ENCODE measurements around the gene ERF.

ERF gene

DNA sequence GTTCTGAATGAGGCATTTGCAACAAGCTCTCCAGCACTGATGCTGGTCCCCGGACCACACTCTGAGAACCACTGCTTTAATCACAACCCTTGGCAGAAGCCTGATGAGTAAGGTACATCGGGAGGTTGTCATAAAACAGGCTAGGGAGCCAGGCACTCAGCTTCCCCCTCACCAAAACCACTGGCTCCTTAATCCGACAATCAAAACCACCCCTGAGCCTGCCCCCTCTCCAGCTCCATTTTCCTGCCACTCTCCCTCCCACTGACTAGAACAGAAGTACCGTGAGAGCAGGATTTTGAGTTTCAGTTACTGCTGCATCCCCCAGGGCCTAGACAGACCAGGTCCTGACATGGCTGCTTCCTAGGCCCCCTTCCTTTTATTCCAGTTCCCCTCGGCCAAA lies 19.7 kb downstream of the ERF start:
- DNase-seq (ENCODE audit: extremely low read depth, low read depth), result no peak
- H3K4me3 ChIP-seq (replicated peaks; ENCODE audit: low read depth, low read length), result no peak overlapping the region
- TF ChIP-seq, protein P1, sequence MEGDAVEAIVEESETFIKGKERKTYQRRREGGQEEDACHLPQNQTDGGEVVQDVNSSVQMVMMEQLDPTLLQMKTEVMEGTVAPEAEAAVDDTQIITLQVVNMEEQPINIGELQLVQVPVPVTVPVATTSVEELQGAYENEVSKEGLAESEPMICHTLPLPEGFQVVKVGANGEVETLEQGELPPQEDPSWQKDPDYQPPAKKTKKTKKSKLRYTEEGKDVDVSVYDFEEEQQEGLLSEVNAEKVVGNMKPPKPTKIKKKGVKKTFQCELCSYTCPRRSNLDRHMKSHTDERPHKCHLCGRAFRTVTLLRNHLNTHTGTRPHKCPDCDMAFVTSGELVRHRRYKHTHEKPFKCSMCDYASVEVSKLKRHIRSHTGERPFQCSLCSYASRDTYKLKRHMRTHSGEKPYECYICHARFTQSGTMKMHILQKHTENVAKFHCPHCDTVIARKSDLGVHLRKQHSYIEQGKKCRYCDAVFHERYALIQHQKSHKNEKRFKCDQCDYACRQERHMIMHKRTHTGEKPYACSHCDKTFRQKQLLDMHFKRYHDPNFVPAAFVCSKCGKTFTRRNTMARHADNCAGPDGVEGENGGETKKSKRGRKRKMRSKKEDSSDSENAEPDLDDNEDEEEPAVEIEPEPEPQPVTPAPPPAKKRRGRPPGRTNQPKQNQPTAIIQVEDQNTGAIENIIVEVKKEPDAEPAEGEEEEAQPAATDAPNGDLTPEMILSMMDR (IDR thresholded peaks at IDR 0.05; ENCODE audit: low read depth, low read length, missing control alignments), result no peak

DNA sequence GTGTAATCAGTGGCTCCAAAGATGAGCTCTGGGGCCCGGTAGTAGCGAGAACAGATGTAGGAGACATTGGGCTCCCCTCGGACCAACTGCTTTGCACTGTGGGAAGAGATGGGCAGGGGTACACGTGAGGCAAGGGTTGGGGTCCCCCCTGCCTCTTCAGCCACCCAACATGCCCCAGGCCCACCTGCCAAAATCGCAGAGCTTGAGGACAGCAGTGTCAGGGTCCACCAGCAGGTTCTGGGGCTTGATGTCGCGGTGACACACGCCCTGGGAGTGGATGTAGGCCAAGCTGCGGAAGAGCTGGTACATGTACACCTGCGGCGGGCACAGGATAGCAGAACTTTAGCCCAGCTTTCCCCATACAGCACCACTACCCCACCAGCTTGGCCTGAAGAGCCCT lies 20.6 kb downstream of the ERF start:
- no peak for DNase-seq (ENCODE audit: extremely low read depth, low read depth)
- TF ChIP-seq, protein P1 (IDR thresholded peaks at IDR 0.05; ENCODE audit: low read depth, low read length, missing control alignments), result no peak

DNA sequence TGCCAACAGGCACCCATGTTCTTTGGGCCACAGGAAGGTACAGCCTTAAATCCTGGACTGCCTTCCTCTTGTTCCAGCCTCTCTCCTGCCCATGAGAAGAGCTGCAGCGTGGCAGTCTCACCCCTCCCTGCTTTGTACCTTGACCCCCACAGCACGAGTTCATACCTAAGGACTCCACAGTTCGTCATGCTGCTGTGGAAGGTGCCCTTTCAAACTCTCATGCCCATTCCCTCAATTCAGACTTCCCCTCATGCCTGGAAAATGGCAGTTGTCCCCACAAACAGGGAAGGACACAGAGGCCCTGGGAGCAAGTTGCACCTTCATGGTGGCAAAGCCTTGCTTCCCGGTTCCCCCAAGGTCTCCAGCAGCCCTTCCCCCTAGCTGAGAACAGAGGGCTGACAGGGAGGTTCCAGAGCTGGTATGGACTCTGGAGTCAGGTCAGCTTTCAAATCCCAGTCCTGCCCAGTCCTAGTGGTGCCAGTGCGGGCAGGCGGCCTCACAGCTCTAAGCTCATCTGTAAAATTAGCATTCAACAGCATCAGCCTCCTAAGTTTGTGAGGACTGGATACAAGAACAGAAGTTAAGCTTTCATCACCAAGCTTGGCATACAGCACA lies 21.1 kb downstream of the ERF start:
- no peak overlapping the region for H3K4me3 ChIP-seq (replicated peaks; ENCODE audit: low read depth, low read length)
- TF ChIP-seq, protein P1 (IDR thresholded peaks at IDR 0.05; ENCODE audit: low read depth, low read length, missing control alignments), result no peak
- DNase-seq (ENCODE audit: extremely low read depth, low read depth), result no peak

More for the DNA sequence above, 20.6 kb downstream of the ERF start:
- H3K4me3 ChIP-seq (replicated peaks; ENCODE audit: low read depth, low read length), result no peak overlapping the region

DNA sequence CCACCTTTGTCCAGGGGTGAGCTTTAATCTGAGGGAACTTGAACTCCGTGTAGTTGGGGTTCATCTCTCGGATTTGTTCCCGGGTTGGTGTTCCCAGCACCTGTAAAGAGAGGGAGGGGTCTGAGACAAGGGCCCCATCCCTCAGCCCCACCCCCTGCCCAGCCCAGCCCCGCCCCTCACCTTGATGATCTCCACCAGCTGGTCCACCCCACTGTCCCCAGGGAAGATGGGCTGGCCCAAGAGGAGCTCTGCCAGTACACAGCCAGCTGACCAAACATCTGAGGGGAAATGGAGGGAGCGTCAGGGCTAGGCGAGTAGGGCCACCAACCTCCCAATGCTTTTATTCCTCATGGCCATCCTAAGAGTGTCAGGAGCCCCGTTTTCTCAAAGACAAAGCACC lies 21.8 kb downstream of the ERF start:
- TF ChIP-seq, protein P1 (IDR thresholded peaks at IDR 0.05; ENCODE audit: low read depth, low read length, missing control alignments), result no peak
- no peak overlapping the region for H3K4me3 ChIP-seq (replicated peaks; ENCODE audit: low read depth, low read length)
- DNase-seq (ENCODE audit: extremely low read depth, low read depth), result no peak

DNA sequence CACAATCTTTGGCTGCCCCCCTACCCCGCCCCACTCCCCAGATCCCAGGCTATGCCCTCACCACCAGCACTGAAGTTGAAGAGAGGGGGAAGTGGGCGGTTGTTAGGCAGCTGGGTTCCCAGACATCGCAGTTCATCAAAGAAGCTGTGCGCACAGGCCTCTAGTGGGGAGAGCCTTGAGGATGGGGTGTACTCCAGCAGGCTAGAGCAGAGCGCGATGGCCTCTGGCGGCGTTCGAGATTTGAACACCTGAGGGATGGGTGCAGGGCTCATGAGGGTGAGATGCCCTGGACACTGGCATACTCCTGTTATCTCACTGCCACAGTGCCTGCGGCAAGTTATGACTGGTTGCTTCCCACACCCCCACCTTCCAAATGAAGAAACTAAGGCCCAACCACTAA lies 22.5 kb downstream of the ERF start:
- TF ChIP-seq, protein P1 (IDR thresholded peaks at IDR 0.05; ENCODE audit: low read depth, low read length, missing control alignments), result no peak
- no peak overlapping the region for H3K4me3 ChIP-seq (replicated peaks; ENCODE audit: low read depth, low read length)
- DNase-seq (ENCODE audit: extremely low read depth, low read depth), result no peak

DNA sequence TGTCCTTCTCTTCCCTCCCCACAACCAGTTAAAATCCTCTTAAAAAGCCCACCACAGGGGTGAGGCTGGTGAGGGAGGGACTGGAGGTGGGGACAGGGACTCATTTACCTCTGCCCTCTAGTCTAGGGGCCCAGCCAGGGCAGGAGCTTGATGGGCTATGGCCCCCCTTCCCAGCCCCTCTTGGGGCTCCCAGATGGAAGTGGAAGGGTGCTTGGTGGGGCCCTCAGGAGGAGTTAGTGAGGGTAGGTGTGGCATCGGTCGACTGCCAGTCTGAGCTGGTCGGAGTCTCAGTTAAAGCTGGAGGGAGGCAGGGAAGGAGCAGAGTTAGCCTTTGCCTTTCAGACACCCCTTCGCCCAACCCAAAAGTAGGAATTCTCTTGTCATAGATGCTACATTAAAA lies 24.4 kb downstream of the ERF start:
- H3K4me3 ChIP-seq (replicated peaks; ENCODE audit: low read depth, low read length), result no peak overlapping the region
- TF ChIP-seq, protein P1 (IDR thresholded peaks at IDR 0.05; ENCODE audit: low read depth, low read length, missing control alignments), result no peak
- no peak for DNase-seq (ENCODE audit: extremely low read depth, low read depth)

DNA sequence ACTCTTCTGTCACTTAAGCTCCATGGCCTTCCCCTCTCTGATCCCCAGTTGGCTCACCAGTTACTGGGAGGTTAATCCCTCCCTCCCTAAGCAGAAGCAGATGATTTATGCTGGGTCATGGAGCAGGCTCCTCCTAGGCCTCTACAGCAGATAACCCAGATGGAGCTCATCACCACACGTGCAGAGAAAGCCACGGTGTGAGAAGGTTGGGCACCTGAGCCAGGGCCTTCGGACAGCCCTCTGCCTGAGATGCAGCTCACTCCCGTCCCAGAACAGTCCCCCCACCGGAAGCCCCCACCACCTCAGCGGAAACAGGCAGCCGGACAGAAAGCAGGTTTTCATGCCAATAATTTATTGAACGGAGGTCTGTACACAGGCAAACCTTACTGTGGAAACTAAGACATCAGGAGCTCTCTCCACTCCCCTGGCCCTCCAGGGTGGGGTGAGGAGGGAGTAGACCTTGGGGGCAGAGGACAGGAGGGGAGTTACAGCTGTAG lies 25.0 kb downstream of the ERF start:
- TF ChIP-seq, protein P1 (IDR thresholded peaks at IDR 0.05; ENCODE audit: low read depth, low read length, missing control alignments), result no peak
- H3K4me3 ChIP-seq (replicated peaks; ENCODE audit: low read depth, low read length), result no peak overlapping the region
- no peak for DNase-seq (ENCODE audit: extremely low read depth, low read depth)

Data from HFF-Myc (cell line).